ENCODE results near the gene FGD4.
A peak's percentile ranks its signal among the peaks of the same experiment; 100 is the strongest.

Gene FGD4

DNA sequence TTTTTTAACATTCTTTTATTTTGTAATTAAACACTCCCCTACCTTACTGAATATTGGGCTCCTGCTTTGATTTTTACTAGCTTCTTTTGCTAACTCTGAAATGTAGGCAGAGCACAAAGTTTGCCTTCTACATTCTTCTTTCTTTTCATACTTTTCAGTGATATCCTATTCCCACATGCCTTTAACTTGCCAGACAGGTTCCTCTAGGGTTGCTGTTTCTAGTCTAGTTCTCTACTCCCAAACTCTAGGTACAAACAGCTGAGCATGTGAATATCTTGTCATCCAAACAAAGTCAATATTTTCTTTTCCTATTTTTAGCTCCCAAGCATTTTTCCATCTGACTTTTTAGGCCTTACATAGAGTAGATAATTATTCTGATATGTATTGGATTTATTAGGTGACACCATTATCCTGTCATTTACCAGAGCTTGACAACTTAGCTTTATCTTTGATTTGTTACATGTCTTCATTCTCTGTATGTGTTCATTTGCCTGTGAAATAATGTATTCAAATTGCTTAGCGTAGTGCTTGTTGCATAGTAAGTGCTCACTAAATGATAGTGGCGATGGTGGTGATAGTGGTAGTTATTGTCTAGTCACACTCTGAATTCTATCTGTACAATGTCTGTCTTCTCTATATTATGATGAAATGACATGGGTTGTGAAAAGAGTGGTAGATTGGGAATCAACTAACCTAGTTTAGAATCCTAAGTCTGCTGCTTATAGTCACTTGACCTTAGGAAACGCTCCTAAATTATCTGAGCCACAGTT lies 206.2 kb downstream of the FGD4 start:
- Mint-ChIP-seq H3K4me1 (peaks cover 0 to 2% of the 10 kb centered on the region in 2 donors), H3K9me3 (no peaks in the 10 kb centered on the region), H3K27ac (no peak overlapping the region), H3K4me3 (no peak overlapping the region), H3K27me3 (no peaks in the 10 kb centered on the region), H3K36me3 (no peaks in the 10 kb centered on the region)
- DNase-seq (no peak), ATAC-seq (replicated peaks) (no peak)

DNA sequence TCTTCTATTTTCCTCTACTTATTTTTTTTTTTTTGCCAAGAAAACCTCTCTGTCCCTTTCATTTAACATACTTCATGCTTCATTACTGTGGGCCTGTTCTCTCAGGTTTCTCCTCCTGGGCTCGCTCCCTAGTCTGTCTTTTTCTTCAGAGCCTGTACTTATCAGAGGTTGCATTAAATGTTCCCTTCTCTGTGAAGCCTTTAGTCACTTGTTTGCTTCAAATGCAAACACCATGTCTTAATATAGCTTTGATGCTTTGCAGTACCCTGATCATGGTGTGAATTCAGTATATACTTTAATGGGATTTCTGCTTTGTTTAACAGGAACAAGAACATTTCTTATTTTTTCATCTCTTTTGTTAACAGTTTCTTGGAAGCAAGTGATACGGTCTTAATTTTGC lies 207.1 kb downstream of the FGD4 start:
- H3K9me3 Mint-ChIP-seq, result no peaks in the 10 kb centered on the region
- no peak overlapping the region for H3K27ac Mint-ChIP-seq
- no peak overlapping the region for H3K4me3 Mint-ChIP-seq
- DNase-seq (no peak), ATAC-seq (replicated peaks) (no peak)
- no peaks in the 10 kb centered on the region for H3K36me3 Mint-ChIP-seq
- H3K4me1 Mint-ChIP-seq, result peaks cover 0 to 2% of the 10 kb centered on the region in 2 donors
- no peaks in the 10 kb centered on the region for H3K27me3 Mint-ChIP-seq

DNA sequence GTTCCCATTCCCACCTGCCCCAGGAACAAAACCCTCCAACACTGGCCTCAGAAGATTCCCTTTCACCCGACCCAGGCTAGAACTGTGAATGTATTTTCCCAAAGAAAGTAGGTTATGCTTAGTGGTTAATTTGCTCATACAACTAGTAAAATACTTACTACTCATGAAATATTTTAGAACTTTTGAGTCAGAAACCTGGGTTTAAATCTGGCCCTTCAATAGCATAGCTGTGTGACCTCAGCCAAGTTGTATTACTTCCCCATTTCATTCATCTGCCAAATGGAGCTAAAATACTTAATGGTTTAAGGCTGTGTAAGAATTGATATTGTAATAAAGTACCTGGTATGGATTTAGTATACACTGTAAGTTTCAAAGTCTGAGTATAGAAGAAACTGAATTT lies 210.6 kb downstream of the FGD4 start:
- Mint-ChIP-seq H3K4me3 (no peak overlapping the region), H3K36me3 (no peaks in the 10 kb centered on the region), H3K27me3 (no peaks in the 10 kb centered on the region), H3K4me1 (no peaks in the 10 kb centered on the region), H3K27ac (no peak overlapping the region), H3K9me3 (no peaks in the 10 kb centered on the region)
- DNase-seq, result no peak
- peak; percentile 69 to 78 for ATAC-seq (replicated peaks)

DNA sequence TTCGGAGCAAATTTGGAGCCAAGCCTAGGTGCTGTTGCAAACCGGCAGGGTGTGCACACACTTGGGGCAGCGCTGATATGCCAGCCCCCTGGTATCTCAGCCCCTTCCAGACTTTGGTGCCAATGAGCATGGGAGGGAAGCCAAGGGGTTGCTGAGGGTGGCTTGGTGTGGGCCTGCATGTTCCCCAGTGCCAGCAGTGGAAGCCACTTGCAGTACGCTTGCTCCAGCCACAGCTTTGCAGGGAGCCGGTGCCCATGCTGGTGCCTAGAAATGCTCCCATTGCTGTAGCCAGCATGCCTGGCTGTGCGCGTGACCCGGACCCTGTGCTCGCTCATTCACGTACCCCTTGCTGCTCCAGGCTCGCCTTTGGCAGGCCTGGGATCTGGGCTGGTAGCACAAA lies 212.6 kb downstream of the FGD4 start:
- H3K36me3 Mint-ChIP-seq, result no peaks in the 10 kb centered on the region

DNA sequence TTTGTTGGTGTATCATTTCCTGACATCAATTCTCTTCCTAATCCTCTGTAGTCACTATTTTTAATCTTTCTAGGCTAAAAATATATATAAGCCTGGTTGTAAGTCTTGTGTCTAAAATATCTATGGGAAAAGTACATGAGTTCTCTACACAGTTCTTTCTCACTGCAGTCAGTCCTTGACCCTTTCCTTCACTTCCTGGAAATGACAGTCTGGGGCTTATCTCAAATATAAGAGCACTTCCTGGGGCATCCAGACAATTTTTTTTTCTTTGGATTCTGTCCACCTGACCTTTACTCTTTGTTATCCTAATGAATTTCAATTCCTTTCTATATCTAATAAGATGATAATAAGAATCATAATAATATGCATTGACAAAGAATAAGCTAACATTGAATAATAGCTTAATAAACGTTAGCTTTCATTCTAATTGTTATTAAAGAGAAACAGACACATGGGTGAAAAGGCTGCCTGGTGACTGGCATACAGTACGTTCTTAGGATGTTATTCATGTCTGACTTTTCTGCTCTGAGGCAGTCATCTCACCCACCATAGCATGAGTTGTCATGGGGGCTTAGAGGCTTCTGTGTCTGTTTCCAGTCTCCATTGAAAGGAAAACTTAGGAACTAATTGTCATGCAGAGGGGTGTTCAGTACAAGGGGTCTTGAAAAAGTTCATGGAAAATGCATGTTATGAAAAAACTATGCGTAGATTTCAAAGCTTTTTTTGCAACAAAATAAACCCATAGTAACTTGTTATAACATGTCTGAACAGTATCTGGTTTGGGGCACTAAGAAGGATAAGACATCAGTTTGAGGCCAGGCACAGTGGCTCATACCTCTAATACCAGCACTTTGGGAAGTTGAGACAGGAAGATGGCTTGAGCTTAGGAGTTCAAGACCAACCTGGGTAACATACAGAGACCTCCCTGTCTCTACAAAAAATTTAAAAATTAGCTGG lies 213.6 kb downstream of the FGD4 start:
- Mint-ChIP-seq H3K4me1 (peaks cover 5 to 15% of the 10 kb centered on the region in 2 donors), H3K27ac (no peak overlapping the region), H3K36me3 (no peaks in the 10 kb centered on the region), H3K9me3 (no peaks in the 10 kb centered on the region), H3K27me3 (no peaks in the 10 kb centered on the region), H3K4me3 (no peak overlapping the region)
- DNase-seq, result no peak
- ATAC-seq (replicated peaks), result no peak

More for the DNA sequence above, 212.6 kb downstream of the FGD4 start:
- ATAC-seq (replicated peaks) (no peak), DNase-seq (no peak)
- Mint-ChIP-seq H3K27ac (no peak overlapping the region), H3K27me3 (no peaks in the 10 kb centered on the region), H3K4me1 (peaks cover 0 to 5% of the 10 kb centered on the region in 2 donors), H3K4me3 (no peak overlapping the region), H3K9me3 (no peaks in the 10 kb centered on the region)

DNA sequence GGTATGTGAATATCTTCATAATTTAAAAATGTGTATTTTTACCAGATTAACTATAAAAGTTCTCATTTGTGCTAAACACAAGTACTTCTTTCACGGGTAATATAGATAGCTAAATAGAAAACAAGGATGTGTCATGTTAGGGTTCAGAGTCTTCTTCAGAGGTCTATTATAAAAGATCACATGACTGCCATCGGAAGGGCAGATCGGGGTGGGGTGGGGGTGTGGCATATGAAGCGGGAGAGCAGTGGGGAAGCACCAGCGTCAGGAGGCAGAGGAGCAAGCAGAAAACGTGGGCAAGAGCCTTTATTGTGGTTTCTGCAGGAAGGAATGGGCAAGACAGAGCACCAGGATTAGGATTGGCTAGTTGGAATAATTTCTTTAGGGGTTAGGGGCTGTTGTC lies 216.1 kb downstream of the FGD4 start:
- DNase-seq (no peak), ATAC-seq (replicated peaks) (no peak)
- H3K4me3 Mint-ChIP-seq, result no peak overlapping the region
- no peak overlapping the region for H3K27ac Mint-ChIP-seq
- H3K9me3 Mint-ChIP-seq, result no peaks in the 10 kb centered on the region
- H3K4me1 Mint-ChIP-seq, result peaks cover 6 to 17% of the 10 kb centered on the region in 2 donors
- no peaks in the 10 kb centered on the region for H3K36me3 Mint-ChIP-seq
- H3K27me3 Mint-ChIP-seq, result no peaks in the 10 kb centered on the region

DNA sequence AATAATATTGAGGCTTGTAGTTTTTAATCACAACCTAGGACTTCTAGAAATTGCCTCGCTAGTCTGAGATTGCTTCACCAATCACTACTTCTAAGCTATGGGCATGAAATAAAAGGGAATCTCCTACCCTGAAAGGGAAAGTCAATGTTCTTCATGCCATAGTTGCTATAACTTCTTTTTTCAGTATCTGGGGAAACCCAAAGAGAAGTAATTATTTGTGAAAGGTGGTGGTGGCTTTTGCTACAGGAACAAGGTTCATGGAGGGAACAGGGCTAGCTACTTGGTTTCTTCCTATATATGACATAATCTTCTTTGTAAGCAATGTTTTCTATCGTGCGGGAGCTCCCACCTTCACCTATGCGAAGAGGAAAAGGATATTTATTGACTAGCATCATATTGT lies 218.2 kb downstream of the FGD4 start:
- Mint-ChIP-seq H3K4me1 (peaks cover 6 to 17% of the 10 kb centered on the region in 2 donors), H3K36me3 (no peaks in the 10 kb centered on the region), H3K9me3 (no peaks in the 10 kb centered on the region), H3K4me3 (no peak overlapping the region), H3K27me3 (no peaks in the 10 kb centered on the region), H3K27ac (no peak overlapping the region)
- ATAC-seq (replicated peaks) (peak; percentile 58 to 78), DNase-seq (no peak)

DNA sequence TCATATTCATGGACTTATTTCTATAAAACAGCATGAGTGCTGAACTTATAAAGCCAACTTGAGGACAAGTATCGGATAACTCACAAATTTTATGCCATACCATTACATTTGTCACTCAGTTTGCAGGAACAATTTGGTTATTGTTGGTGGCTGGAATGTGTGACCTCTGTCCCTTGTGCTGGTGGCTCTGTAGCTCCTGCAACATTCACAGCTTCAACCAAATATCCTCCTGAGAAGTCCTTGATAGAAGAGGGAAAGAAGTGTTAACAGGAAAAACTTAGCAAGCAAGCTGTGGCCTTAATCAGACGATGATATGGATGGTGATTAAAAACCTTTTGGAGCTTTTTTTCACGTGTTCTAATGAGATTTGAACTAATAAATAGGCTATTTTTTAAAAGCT lies 218.8 kb downstream of the FGD4 start:
- Mint-ChIP-seq H3K27ac (peak overlapping the region; percentile 14), H3K4me1 (peaks cover 6 to 17% of the 10 kb centered on the region in 2 donors), H3K27me3 (no peaks in the 10 kb centered on the region), H3K4me3 (no peak overlapping the region), H3K9me3 (no peaks in the 10 kb centered on the region), H3K36me3 (no peaks in the 10 kb centered on the region)
- DNase-seq (no peak), ATAC-seq (replicated peaks) (no peak)

DNA sequence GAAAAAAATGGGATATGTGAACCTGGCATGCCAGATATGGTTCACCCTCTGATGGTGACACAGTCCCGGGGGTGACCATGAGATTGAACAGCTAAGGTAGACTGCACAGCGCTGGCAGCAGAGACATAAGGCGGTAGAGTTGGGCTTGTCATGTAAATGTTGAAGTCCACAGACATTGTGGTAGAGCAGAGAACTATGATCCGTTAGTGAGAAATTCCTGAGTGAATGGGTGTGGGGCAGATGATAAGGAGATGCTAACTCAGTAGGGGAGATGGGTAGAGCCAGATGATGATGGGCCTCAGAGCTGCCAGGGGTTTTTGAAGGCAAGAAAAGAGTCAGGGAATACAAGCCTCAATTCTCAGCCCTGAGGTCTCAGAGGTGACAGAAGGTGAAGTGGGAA lies 228.6 kb downstream of the FGD4 start:
- H3K4me1 Mint-ChIP-seq, result no peaks in the 10 kb centered on the region
- H3K27me3 Mint-ChIP-seq, result no peaks in the 10 kb centered on the region

DNA sequence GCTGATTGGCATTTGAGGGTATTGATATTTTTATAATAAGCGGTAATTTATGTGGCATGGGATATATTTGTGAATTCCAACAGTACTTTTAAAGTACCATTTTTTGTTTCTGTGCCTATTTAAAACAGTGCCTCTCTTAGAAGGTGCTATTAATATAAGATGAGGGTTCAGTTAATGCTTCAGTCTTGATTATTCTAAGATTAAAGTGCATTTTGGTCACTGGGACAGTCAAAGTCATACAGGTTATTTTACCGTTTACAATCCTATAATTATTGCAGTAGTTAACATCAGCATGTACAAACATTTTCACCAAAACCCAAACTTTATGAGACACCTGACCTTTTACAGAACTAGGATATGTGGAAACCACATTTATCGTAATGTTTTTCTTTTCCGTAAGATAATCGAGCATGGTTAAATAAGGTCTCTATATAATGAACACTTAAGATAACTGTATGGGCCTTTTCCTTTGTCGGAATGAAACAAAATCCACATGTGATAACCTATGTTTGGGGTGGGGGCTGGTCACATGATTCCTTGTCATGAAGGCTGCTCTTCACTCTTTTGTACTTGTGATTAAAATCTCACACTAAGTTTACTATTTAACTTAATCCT lies 242.0 kb downstream of the FGD4 start:
- Mint-ChIP-seq H3K9me3 (peaks cover 0 to 3% of the 10 kb centered on the region in 2 donors), H3K4me3 (no peak overlapping the region)
- ATAC-seq (replicated peaks), result no peak

More for the DNA sequence above, 228.6 kb downstream of the FGD4 start:
- Mint-ChIP-seq H3K27ac (no peak overlapping the region), H3K36me3 (no peaks in the 10 kb centered on the region), H3K4me3 (no peak overlapping the region), H3K9me3 (no peaks in the 10 kb centered on the region)
- ATAC-seq (replicated peaks) (no peak), DNase-seq (no peak)

DNA sequence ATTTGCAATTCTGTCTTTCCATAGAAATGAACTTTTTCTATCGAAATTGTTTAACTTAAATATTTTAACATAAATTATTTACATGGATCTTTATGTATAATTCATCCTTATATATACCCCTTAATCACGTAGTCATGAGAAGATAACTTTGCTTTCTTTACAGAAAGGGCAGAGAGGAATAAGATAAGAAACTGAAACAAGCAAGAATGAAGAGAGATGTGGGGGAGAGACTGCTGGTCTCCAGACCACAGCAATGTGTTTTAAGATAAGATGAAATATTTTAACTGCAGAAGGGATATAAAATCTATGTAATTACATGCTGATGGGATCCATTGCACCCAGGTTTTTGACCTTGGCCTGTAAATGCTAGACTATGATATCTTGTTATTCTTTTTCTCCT lies 245.1 kb downstream of the FGD4 start:
- Mint-ChIP-seq H3K27ac (no peak overlapping the region), H3K27me3 (no peaks in the 10 kb centered on the region), H3K4me3 (no peak overlapping the region), H3K4me1 (no peaks in the 10 kb centered on the region), H3K36me3 (no peaks in the 10 kb centered on the region), H3K9me3 (no peaks in the 10 kb centered on the region)
- no peak for ATAC-seq (replicated peaks)
- DNase-seq, result no peak

More for the DNA sequence above, 242.0 kb downstream of the FGD4 start:
- Mint-ChIP-seq H3K4me1 (no peaks in the 10 kb centered on the region), H3K36me3 (peaks cover 4 to 14% of the 10 kb centered on the region in 2 donors), H3K27me3 (no peaks in the 10 kb centered on the region), H3K27ac (no peak overlapping the region)
- DNase-seq, result no peak

DNA sequence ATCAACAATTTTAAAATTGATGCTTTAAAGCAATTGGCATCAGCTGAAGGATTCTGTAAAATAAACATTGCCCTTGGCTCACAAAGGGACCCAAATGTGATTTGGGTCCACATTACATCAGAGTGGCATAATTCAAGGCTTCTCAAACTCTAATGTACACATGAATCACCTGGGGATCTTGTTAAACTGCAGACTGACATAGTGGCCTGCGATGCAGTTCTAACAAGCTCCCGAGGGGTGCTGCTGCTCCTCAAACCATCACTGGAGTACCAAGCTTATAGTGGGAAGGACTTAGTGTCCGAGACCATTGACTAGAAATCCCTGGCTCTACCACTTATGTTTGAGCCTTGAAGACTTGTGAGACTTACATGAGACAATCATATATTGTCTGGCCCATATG lies 247.9 kb downstream of the FGD4 start:
- DNase-seq (no peak), ATAC-seq (replicated peaks) (no peak)
- H3K4me3 Mint-ChIP-seq, result no peak overlapping the region
- no peaks in the 10 kb centered on the region for H3K27me3 Mint-ChIP-seq
- H3K9me3 Mint-ChIP-seq, result no peaks in the 10 kb centered on the region
- no peaks in the 10 kb centered on the region for H3K4me1 Mint-ChIP-seq
- H3K36me3 Mint-ChIP-seq, result no peaks in the 10 kb centered on the region
- H3K27ac Mint-ChIP-seq, result no peak overlapping the region

DNA sequence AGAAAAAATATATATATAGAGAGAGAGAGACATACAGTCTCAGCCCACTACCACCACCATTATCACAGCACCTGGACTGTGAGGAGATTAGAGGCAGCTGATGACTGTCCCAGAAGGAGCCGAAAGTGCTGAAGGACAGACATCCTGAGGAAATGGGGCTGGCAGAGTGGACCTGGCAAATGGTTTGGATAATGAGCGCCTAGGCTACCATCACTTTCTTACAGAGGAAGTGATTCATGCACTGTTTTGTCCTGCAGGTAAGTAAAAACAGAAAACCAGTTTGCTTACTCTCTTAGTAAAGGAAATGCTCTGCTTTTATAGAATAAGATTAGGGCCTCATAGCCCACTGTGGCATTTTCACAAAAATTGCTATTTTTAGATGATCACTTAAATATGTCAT lies 251.2 kb downstream of the FGD4 start:
- Mint-ChIP-seq H3K4me3 (no peak overlapping the region), H3K4me1 (no peaks in the 10 kb centered on the region), H3K36me3 (no peaks in the 10 kb centered on the region), H3K27ac (no peak overlapping the region), H3K27me3 (no peaks in the 10 kb centered on the region), H3K9me3 (no peaks in the 10 kb centered on the region)
- DNase-seq (no peak), ATAC-seq (replicated peaks) (no peak)

DNA sequence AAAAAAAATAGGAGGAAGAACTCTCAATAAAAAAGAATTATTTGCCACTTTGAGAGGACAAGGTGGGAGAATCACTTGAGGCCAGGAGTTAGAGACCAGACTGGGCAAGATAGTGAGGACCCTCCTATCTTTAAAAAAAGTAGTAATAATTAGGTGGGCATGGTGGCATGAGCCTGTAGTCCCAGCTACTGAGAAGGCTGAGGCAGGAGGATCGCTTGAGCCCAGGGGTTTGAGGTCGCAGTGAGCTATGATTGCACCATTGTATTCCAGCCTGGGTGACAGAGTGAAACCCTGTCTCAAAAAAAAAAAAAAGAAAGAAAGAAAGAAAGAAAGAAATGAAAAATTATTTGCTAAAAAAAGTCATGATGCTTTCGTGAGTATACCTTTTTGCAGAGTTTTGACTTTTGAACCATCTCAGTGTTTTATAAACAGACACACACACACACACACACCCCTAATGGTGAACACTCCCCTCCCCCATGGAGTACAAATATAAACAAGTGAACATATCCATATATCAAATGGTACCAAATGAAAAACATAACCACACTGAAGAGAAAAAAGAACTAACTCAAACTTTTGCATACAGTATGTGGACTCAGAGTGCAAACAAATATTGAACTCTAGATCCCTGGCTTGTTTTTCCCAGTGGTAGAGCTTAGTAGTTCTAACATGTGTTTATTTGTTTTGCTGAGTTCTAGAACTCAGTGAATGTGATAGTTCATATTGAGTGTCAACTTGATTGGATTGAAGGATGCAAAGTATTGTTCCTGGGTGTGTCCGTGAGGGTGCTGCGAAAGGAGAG lies 252.0 kb downstream of the FGD4 start:
- DNase-seq (no peak), ATAC-seq (replicated peaks) (no peak)
- H3K4me3 Mint-ChIP-seq, result no peak overlapping the region
- no peaks in the 10 kb centered on the region for H3K9me3 Mint-ChIP-seq
- H3K36me3 Mint-ChIP-seq, result no peaks in the 10 kb centered on the region
- H3K27me3 Mint-ChIP-seq, result no peaks in the 10 kb centered on the region
- no peak overlapping the region for H3K27ac Mint-ChIP-seq
- H3K4me1 Mint-ChIP-seq, result no peaks in the 10 kb centered on the region

All from stimulated activated naive B cell treated with anti-CD40 and anti-IgM and Interleukin-4, amounts not matched to agents 10 μg/mL and 1 μg/mL and 100 μg/mL, for 72 hours (primary cell).